IMR-90 (cell line): ENCODE measurements around the gene CHST6. TPM values are rescaled to one million over a fixed set of nuclear protein-coding genes. Genes with fewer than 3 reads are reported as not detected.

Source experiments
- ATAC-seq: fragments of 200-7000 bp; cut with Tn5 transposase; 2 replicates; pipeline ENCODE4 v1.9.1; 2020; ENCODE audit warnings: low read depth, mild to moderate bottlenecking, moderate library complexity
- BruUV-seq: library from RNA; stranded (reverse); fragments of 400-500 nt; replicated peaks from 2 replicates; lab custom pipeline; 2021; lab: Mats Ljungman, UMichigan
- CTCF ChIA-PET: fragments of 300-600 bp; formaldehyde crosslinking; extraction: SDS; loops from one replicate; lab custom pipeline; 2021; ENCODE audit warnings: antibody characterized with exemption; lab: Yijun Ruan, JAX
- POLR2A ChIA-PET: fragments of 300-600 bp; sonication (Branson Sonifier 250); formaldehyde crosslinking; loops from one replicate; lab custom pipeline; 2022; ENCODE audit warnings: antibody characterized with exemption; ENCODE audit not compliant: unreplicated experiment; lab: Charles Lee
- DNase-seq: peaks from one replicate; pipeline ENCODE4 v3.0.0; 2013
- H2AFZ ChIP-seq: replicated peaks from 2 replicates; pipeline ENCODE3; 2013; ENCODE audit warnings: low read length, mild to moderate bottlenecking; ENCODE audit not compliant: poor library complexity
- H2AK5ac ChIP-seq: 2 replicates; pipeline ENCODE4 v1.6.1; 2013; ENCODE audit warnings: low read depth, low read length, inconsistent platforms
- H2AK9ac ChIP-seq: replicated peaks from 2 replicates; pipeline ENCODE3; 2013; ENCODE audit warnings: mild to moderate bottlenecking, low read depth, low read length, moderate library complexity; ENCODE audit not compliant: poor library complexity
- H2BK120ac ChIP-seq: 2 replicates; pipeline ENCODE4 v1.6.1; 2013; ENCODE audit warnings: low read depth, low read length, inconsistent platforms
- H2BK15ac ChIP-seq: 3 replicates; pipeline ENCODE4 v1.6.1; 2013; ENCODE audit warnings: low read depth, low read length, inconsistent platforms
- H2BK20ac ChIP-seq: 2 replicates; pipeline ENCODE4 v1.6.1; 2013; ENCODE audit warnings: low read depth, mild to moderate bottlenecking, inconsistent platforms, low read length, moderate library complexity
- H2BK5ac ChIP-seq: 2 replicates; pipeline ENCODE4 v1.6.1; 2013; ENCODE audit warnings: mild to moderate bottlenecking, low read depth, low read length, inconsistent platforms; ENCODE audit not compliant: poor library complexity, severe bottlenecking
- H3K14ac ChIP-seq: replicated peaks from 2 replicates; pipeline ENCODE4 v1.6.1; 2013; ENCODE audit warnings: low read depth, low read length, inconsistent platforms
- H3K18ac ChIP-seq: 2 replicates; pipeline ENCODE4 v1.6.1; 2013; ENCODE audit warnings: low read depth, low read length, control low read depth
- H3K23ac ChIP-seq: 2 replicates; pipeline ENCODE4 v1.6.1; 2013; ENCODE audit warnings: low read depth, low read length, inconsistent platforms
- H3K27ac ChIP-seq: 2 replicates; pipeline ENCODE4 v1.5.1; 2013; ENCODE audit warnings: mild to moderate bottlenecking, control low read depth, low read length; ENCODE audit not compliant: insufficient read depth
- H3K27me3 ChIP-seq: 2 replicates; pipeline ENCODE4 v1.6.1; 2013; ENCODE audit warnings: low read length; ENCODE audit not compliant: control insufficient read depth, insufficient read depth
- H3K36me3 ChIP-seq: 2 replicates; pipeline ENCODE4 v1.6.1; 2013; ENCODE audit warnings: low read length, mixed read lengths; ENCODE audit not compliant: control insufficient read depth, insufficient read depth
- H3K4ac ChIP-seq: 2 replicates; pipeline ENCODE4 v1.6.1; 2013; ENCODE audit warnings: low read depth, low read length, inconsistent platforms
- H3K4me1 ChIP-seq: 2 replicates; pipeline ENCODE4 v1.6.1; 2013; ENCODE audit warnings: low read length, mixed read lengths; ENCODE audit not compliant: control insufficient read depth, insufficient read depth
- H3K4me2 ChIP-seq: 2 replicates; pipeline ENCODE4 v1.6.1; 2013; ENCODE audit warnings: low read depth, mild to moderate bottlenecking, control low read depth, low read length, moderate library complexity
- H3K4me3 ChIP-seq: 2 replicates; pipeline ENCODE4 v1.5.1; 2013; ENCODE audit warnings: low read depth, mild to moderate bottlenecking, control low read depth, low read length, moderate library complexity; ENCODE audit not compliant: insufficient read depth
- H3K56ac ChIP-seq: 2 replicates; pipeline ENCODE4 v1.6.1; 2013; ENCODE audit warnings: low read length, inconsistent platforms; ENCODE audit not compliant: insufficient read depth; ENCODE audit errors: extremely low read depth
- H3K79me1 ChIP-seq, 2 experiments: 2 replicates each; pipeline ENCODE4 v1.6.1; 2013; ENCODE audit warnings: low read length in 2 of 2, inconsistent platforms in 1 of 2, low read depth in 1 of 2
- H3K9ac ChIP-seq: 2 replicates; pipeline ENCODE4 v1.6.1; 2013; ENCODE audit warnings: low read depth, low read length, control low read depth
- H3K9me1 ChIP-seq: 2 replicates; pipeline ENCODE4 v1.6.1; 2013; ENCODE audit warnings: low read length, inconsistent platforms; ENCODE audit not compliant: insufficient read depth
- H3K9me3 ChIP-seq: 2 replicates; pipeline ENCODE4 v1.6.1; 2013; ENCODE audit warnings: low read length; ENCODE audit not compliant: control insufficient read depth, insufficient read depth
- H4K20me1 ChIP-seq: 2 replicates; pipeline ENCODE4 v1.6.1; 2013; ENCODE audit warnings: low read length, inconsistent platforms; ENCODE audit not compliant: insufficient read depth
- H4K5ac ChIP-seq: 2 replicates; pipeline ENCODE4 v1.6.1; 2013; ENCODE audit warnings: mild to moderate bottlenecking, low read depth, low read length, control low read depth
- H4K8ac ChIP-seq, 2 experiments: 2 replicates each; pipeline ENCODE4 v1.6.1; 2013; ENCODE audit warnings: low read depth in 2 of 2, low read length in 2 of 2, control low read depth in 1 of 2, inconsistent platforms in 1 of 2
- H4K91ac ChIP-seq: 2 replicates; pipeline ENCODE4 v1.6.1; 2013; ENCODE audit warnings: low read depth, low read length, inconsistent platforms; ENCODE audit not compliant: insufficient read depth
- MXI1 ChIP-seq: IDR thresholded peaks from 2 replicates; pipeline ENCODE4 v1.6.1; 2012; ENCODE audit warnings: low read depth, mild to moderate bottlenecking, low read length, moderate library complexity, borderline replicate concordance
- NFE2L2 ChIP-seq: fragments of 150-350 bp; IDR thresholded peaks from 2 replicates; pipeline ENCODE4 v1.6.1; 2016; ENCODE audit warnings: low read depth, mild to moderate bottlenecking, low read length
- WGBS, 2 experiments: methylation state at CpG; one replicate each; pipeline versions ENCODE4 v1.1.5 to v1.1.7; 2013; ENCODE audit warnings: missing lambda C conversion rate in 2 of 2; ENCODE audit not compliant: insufficient read length in 1 of 2; ENCODE audit errors: extremely low coverage in 2 of 2; 5-methylcytosine and 5-hydroxymethylcytosine counted together
- dilution Hi-C: fragments of 300-500 bp; cut with HindIII; formaldehyde crosslinking; loops from one replicate; pipeline ENCODE4 v1.14.3; 2018; ENCODE audit warnings: low sequenced_read_pairs; ENCODE audit not compliant: unreplicated experiment
- in situ Hi-C: fragments of 300-500 bp; cut with MboI; formaldehyde crosslinking; loops from 3 replicates; pipeline ENCODE4 v1.14.3; 2019; ENCODE audit warnings: low sequenced_read_pairs, inconsistent platforms, mixed read lengths
- intact Hi-C: fragments of 100-400 bp; cut with micrococcal nuclease; formaldehyde crosslinking; loops from 2 replicates; pipeline ENCODE4 v1.10.0; 2022
- polyA plus RNA-seq, 3 experiments: library from polyadenylated mRNA; depleted of rRNA; stranded (reverse); fragments of >200 nt; gene quantifications; 2 replicates each; pipeline ENCODE4 v1.2.3, GENCODE V29; 2012; ENCODE audit warnings: low replicate concordance in 1 of 3
- total RNA-seq: library from RNA; depleted of rRNA; stranded (reverse); fragments of >200 nt; gene quantifications from 2 replicates; pipeline ENCODE4 v1.2.3, GENCODE V29; 2012

The CHST6 gene
- total and polyA plus RNA-seq, 2 of the 4 experiments (the other 2 are of a cell fraction): under 0.01 to 0.12 TPM

GRCh38 chr16:75452464-75453190 lies 42.6 kb downstream of the CHST6 start:
- POLR2A ChIA-PET: no interaction called here
- Histone ChIP-seq H3K4me3 (no peak overlapping the region), H3K14ac (no peak overlapping the region), H2AK5ac (no peak overlapping the region), H3K4ac (no peak overlapping the region), H3K4me1 (no peaks in the 10 kb centered on the region), H2BK15ac (no peak overlapping the region), H3K56ac (no peak overlapping the region), H3K9ac (no peak overlapping the region), H3K9me3 (no peaks in the 10 kb centered on the region), H2BK120ac (no peak overlapping the region), H3K18ac (no peak overlapping the region), H3K27ac (no peak overlapping the region), H2AFZ (no peak overlapping the region), H2BK5ac (no peak overlapping the region), H2AK9ac (no peak overlapping the region), H3K36me3 (peaks cover 13% of the 10 kb centered on the region), H3K27me3 (no peaks in the 10 kb centered on the region), H3K23ac (no peak overlapping the region), H4K8ac (no peak overlapping the region), H4K20me1 (peaks cover 31% of the 10 kb centered on the region), H3K9me1 (peaks cover 16% of the 10 kb centered on the region), H3K79me1 (peaks cover 39 to 59% of the 10 kb centered on the region in 2 experiments), H4K91ac (no peak overlapping the region), H4K5ac (no peak overlapping the region), H3K4me2 (no peak overlapping the region), H2BK20ac (no peak overlapping the region)
- no peak for DNase-seq
- WGBS, 2 experiments: 100% methylated on average over 7 of the region's 12 CpGs; no CpG with 5 or more reads in 1 of the 2 experiments
- ATAC-seq: no peak
- CTCF ChIA-PET: interaction anchor here (0.9 kb wide), 2 partner anchors 8 to 13 kb away, joined by 3 to 6 read pairs; no protein-coding TSS in a partner anchor
- intact Hi-C loops (no loop called here), in situ Hi-C loops (no loop called here), dilution Hi-C loops (no loop called here)
- no peak for TF ChIP-seq NFE2L2
- TF ChIP-seq MXI1: no peak
- BruUV-seq: no TSS peak
